Stimulated activated CD8-positive, alpha-beta memory T cell treated with anti-CD3 and anti-CD28 coated beads, Interleukin-7, amount 100 ng/mL, for 4 hours (primary cell): ENCODE results near the gene ADAM23.

ENCODE experiments used
- DNase-seq, 2 donors: peaks; one replicate each; pipeline ENCODE4 v3.0.0-alpha.2; 2020; ENCODE audit warnings: low read depth in 2 of 2

The ADAM23 gene

DNA sequence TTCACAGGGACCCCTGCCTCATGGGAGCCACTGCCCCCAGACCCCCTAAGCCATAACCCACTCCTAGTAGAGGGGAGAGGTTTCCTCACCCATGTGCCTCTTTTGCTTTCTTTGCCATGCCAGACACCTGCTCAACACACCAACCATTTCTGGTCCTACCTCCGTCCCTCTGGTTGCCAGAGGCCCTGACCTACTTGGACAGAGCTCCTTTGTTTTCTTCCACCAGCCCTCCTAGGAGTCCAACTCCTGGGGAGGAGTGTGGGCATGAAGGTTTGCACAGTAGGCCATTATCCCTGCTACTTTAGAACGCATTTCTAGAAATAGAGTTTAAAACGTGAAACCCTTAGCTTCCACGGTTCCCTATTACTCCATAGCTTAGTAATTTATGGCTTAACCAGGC lies 122.3 kb downstream of the ADAM23 start:
- DNase-seq: no peak

DNA sequence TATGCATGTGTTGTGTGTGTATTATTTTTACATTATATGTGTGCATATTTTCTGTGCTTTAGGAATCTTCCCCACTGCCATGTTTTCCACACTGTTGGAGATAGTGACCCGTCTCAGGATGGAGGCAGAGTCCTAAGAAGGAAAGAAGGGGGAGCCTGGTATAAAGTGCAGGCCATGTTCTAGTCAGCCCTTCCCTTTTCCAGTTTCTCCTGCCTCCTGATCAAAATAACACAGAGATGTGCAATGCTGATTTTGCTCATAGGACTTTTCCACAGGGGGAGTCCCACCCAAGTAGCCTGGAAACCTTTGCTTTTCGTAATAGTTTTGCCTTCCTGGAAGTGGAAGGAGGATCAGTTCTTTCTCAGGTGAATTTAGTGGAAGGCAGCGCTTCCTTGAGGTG lies 126.1 kb downstream of the ADAM23 start:
- DNase-seq: no peak

DNA sequence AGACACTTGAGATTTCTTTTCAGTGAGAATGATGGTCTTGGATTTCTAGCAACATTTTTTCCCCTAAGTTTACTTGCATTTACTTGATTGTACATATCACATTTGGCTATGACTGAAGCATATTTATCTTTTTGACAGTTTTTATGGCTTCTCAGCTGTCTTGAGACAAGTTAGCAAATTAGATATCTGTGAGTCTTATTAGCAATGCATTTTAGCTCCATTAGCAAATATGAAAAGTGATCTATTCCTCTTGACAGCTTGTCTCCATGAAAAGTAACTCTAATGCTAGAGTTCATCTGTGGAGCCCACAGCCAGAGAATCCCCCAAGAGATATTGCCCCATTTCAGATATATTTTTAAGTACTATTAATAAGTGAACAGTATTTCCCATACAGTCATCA lies 126.9 kb downstream of the ADAM23 start:
- no peak for DNase-seq

DNA sequence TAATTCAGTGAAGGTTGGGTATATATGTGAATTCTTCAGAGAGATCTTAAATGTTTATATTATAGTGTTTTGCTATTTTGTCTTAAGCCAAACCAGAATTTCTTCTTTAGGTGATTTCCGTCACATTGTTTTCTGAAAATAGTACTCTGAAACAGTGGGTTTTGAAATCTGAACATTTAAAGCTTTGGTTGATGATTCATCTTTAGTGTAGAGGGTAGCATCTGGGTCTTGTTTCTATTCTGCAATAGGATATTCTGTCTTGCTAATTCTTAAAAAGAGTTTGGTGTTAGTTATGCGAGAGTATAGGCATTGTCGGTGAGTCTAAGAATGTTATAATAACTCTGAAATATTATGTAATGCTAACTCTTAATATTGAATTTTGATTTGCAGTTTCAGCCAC lies 129.4 kb downstream of the ADAM23 start:
- DNase-seq: no peak

DNA sequence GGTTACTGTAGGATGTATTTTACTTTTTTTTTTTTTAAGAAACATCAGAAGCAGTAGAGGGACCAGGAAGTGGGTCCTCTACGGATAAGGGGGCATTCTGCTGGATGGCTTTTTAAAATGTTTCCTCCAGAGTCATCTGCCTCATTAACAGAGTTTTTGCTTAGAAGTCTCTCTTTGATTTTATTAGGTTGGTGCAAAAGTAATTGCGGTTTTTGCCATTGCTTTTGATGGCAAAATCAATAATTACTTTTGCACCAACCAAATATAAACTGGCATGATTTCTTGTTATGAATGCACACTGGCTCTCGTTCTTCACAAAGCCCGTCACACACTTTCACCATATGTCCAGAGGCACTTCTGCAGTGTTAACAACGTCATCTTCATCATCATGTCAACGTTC lies 130.5 kb downstream of the ADAM23 start:
- no peak for DNase-seq

DNA sequence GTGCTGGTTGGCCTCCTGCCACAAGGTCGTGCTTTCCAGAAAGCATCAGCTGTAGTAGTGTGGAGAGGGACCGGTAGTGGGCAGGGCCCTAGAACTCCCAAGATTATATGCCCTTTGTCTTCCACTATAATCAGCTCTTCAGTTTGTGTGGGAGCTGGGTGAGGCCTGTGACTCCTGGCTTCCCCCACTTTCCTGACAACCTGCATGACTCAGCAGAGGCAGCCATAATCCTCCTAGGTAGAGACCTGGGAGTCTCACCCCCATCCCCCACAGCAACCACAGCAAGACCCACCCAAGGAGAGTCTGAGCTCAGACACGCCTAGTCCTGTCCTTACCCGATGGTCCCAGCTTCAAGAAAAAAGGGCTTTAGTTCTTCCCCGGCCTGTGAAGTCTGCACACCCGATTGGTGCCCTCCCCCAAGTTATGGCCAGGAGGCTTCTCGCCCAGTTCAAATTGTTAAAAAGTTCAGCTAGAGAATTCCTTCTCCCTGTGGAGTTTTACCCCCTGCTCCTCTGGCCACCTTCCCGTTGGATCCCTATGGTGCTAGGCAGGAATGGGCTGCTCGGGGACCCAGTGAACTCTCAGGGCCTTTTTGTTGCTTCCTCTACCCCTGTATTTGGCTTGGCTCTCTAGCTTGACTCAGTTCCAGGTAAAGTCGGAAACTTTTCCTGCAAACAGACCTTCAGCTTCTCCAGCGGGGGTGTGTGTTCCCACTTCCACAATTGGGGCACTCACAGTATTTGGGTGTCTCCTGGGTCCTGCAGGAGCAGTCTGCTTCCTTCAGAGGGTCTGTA lies 141.2 kb downstream of the ADAM23 start:
- DNase-seq: no peak

DNA sequence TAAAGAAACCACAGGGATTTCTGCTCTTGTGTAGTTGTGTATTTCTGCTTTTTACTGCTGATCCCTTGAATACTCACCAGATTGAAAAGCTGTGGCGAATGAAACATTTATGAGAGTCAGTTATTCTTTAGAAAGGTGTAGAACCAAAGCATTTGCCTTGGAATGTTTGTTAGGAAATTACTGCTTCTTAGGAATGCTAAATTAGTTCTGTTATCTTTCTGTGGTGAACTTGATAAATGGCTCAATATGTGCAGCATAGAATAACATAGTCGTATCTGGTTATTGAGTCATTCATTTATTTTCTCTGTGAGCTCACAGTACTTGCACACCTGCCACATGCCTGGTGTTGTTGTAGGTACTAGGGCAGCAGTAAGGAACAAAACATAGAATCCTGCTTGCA lies 142.0 kb downstream of the ADAM23 start:
- no peak for DNase-seq

DNA sequence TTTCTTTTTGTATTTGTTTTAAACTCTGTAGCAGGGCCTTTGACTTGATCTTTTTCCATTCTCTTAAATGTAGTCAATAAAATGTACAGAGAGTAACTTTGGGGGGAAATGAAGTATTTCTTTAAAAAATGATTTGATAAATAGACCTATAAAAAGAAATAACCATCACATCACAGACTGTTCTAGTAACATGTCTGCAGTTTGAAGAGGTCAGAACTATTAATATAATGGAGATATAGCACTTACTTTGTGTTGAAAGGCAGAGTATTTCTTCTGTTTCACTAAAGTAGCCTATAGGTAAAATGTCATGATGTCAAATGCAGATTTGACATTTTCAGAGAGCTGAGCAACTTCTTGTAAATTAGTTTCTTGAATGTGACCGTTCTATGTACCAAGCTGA lies 143.3 kb downstream of the ADAM23 start:
- no peak for DNase-seq

DNA sequence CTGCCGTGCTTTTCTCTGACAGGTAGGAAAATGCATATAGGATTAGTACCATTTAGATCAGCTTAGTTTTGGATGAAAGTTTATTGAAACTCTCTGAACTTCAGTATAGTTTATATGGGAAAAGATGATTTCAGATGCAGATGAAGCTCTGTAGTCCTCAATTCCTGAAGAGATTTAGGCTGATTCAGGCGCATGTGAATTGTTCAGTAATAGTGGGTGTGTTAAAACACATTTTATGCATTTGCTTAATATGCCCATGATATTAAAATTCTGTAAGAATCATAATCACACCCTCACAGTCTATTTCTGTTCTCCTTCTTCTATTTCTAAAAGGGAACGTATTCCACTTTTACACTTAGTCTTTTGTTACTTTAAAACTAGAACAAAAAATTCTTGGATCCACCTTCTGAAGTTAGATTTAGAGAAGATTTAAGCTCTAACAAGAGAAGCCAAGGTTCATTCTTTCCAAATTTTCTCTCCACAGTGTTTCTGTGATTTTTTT lies 154.4 kb downstream of the ADAM23 start:
- DNase-seq: no peak

DNA sequence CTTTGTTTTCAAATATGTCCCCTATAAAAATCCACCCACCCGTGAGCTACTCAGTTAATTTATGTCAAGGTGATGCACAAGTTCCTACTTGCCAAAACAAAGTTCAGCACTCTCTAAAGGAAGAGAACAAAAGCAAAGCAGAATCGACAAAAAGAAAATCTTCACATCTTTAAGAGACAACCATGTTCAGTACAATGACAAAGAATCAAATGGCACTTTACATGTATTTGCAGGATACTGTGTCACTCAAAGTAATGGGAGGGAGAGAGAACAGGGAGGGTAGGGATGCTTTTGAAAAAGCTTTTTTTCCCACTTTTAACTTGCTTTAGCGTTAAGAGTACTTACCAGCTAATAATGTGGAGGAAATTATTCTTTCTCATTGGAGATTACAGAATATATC lies 159.9 kb downstream of the ADAM23 start:
- DNase-seq: no peak

DNA sequence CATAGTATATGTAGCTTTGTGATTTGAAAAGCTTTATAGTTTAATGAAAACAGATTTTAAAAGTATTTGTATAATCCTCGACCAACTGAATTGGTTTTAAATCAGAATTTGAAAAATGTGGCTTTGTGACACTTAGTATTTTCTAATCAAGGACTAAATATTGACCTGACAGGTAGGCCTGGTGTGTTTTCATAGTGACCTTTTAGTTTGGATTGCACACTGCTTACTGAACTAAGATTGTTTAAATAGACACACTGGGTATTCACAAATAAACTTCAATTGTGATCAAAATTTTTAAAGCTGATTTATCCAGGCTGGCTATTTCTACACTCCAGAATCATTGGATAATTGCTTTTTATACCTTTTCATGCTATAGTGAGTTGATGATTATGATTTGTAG lies 167.1 kb downstream of the ADAM23 start:
- no peak for DNase-seq

DNA sequence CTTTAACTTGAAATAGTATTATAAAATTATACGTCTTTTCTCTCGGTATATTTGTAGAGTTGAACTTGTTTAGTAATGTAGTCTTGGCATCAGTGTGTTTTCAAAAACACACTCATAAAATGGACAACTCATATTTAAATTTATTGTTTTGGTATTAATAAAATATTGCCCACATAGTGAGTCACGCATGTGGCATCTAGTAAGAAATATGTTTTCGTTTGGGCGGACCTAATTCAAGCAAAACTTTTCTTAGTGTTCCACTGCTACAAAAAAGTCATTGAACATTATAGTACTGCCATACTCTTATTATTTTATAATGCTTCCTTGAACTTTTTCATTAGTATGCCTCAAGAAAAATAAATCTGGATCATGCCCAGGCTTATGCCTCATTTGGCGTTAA lies 167.9 kb downstream of the ADAM23 start:
- DNase-seq: no peak

DNA sequence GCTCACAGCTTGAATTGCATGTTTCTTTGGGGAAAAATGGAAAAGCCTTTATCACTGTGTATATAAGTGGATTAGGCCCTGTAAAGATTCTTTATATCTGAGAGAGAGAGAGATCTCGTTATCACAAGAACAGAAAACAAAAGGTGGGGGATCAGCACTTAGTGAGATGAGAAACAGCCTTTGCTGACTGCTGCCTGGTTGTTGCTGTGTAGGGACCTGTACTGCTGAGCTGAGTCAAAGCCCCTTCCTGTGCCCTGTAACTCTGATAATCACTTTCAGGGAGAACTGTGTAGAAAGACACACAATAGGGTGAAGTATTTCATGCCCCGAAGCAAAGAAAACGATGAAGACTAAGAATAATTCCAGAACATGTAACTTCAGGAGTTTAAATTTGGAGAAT lies 168.4 kb downstream of the ADAM23 start:
- no peak for DNase-seq

DNA sequence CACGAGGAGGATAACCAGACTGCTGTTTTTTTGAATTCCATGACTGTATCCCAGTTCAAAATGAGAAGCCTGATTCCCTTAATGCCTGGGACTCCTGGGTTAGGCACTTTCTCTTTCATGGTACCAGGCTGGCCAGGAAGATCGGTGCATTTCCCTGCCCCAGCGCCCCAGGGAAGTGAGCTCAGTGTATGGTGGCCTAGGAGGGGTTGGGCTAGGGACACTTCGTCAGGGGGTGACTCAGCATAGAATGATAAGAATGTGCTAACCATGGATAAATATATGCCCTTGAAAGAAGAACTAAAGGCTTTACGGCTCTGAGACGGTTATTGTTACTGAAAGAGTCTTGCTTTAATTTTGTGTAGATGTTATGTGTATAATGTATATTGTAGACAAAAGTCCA lies 171.5 kb downstream of the ADAM23 start:
- no peak for DNase-seq

DNA sequence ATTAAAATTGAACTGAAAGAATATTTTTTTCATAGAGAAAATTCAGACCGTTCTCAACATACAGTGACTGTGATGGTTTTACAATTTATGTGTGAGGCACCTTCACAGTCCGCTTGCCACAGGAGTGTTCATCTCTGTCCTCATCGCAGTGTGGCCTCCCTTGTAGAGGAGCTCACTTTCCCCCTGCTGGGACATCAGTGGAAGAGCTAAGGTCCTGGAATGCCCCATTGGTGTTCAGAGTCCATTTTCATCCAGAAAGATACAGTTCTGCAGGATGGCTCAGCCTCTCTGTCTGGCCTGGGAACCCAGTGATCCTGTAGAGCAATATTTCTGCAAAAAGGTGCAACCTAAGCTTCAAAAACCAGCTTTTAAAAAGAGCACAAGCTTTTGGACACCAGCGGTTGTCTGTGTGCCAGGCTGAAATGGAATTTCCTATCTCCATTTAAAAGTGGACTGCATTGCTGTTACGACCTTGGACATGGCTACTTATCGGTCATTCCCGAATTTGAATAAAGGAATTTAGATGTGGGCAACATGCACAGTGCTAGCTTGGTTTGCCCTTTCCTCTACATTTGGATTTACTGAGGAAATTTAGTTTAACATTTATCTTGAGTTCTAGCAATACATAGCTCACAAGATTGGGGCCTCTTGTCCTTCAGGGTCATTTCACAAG lies 172.2 kb downstream of the ADAM23 start:
- DNase-seq: no peak

DNA sequence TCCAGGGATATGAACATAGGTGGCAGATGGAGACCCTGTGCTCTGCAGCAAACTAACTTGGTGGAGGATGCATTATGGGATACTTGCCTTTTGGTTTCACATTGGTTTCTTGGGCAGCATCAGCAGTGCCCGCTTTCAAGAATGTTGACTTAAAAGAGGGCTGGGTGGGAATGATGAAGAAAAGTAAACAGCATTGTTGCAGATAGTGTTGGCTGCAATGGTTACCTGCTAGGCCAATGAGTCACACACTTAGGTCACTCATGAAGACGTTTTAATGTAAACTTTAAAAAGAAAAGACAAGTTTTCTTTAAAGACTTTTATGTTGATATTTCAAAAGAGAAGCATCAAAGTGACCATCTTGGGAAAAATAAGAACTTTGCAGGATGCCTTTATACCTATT lies 172.8 kb downstream of the ADAM23 start:
- DNase-seq: no peak

DNA sequence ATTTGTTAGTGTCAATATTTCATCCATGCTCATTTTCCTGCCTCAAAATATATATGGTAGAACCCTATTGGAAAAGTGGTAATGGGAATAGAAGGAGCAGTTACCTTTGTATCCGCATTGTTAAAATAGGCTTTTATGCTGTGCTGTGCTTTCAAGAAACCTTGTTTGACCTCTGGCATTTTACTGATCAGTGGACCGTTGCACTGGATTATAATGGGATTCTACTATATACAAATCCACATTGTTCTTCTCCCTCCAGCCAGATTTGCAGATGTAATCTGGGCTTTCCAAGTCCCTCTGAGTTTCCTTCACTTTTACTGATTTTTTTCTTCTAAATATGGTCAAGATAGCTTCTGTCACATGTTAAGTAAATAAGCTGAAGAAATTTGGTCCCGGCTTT lies 175.7 kb downstream of the ADAM23 start:
- DNase-seq: no peak

DNA sequence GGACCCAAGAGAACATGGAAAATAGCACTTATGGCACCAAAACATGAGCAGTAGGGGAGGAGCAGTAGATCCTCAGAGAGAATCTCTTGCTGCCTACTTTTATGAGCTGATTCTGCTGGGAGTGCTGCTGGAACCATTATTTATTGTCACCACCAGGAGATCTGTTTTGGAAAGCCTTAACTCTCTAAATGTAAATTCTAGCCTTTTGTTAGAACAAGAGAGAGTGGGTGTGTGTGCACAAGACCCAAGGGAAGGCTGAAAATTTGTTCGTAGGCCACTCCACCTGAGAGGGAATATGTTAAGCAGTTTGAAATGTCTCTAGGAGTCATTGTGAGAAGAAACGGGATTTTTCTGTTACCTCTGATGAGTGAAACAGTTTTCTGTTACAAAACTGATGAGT lies 182.8 kb downstream of the ADAM23 start:
- no peak for DNase-seq

DNA sequence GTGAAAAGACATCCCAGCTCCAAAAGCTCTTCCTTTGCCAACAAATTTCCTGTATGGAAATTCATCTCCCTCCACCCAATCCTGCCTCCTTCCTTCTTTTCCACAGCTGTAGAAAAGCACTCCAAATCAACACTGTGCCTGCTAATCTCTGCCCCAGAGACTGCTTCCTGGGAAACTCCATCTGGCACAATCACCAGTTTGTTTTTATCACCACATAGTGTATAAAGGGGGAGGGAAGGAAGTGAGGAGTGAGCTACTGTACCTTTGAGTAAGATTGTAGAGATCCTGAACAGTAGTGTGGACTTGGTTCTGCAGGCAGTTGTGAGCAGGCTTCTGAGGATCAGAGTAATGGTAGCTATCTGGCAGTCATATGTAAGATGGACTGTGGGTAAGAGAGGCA lies 184.3 kb downstream of the ADAM23 start:
- no peak for DNase-seq

DNA sequence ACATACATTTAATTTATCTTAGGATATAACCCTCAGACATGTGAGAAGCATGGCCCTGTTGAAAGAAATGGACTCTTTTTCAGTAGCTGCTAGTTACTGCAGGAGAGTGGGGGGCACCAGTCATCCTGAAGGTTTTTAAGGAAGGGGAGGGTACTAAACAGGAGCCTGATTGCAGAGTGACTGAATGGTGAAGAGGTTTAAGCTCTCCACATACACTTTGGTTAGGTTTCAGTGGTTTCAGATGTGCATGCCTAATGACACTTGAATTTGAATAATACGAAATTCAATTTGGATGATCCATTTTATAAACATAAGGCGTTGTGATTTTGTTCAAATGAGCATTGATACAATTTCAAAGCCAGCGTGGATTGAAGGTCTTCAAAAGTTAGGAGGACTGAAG lies 188.0 kb downstream of the ADAM23 start:
- no peak for DNase-seq

DNA sequence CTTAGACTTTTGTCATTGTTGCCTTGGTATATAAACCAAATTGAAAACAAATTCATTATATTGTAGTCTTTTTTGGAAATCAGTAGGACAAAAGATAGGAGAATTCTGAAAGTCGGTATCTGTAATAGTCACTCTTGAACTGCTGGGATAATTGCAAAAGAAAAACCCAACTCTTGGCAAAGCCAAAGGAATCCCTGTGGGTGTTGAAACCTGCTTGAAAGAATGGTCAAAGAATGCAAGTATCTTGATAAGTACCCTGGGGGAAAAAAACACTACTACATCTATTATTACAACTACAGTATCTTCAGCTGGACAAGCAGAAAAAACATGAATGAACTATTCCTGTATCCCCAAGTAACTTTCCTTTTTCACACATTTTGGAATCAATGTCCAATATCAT lies 191.7 kb downstream of the ADAM23 start:
- no peak for DNase-seq

DNA sequence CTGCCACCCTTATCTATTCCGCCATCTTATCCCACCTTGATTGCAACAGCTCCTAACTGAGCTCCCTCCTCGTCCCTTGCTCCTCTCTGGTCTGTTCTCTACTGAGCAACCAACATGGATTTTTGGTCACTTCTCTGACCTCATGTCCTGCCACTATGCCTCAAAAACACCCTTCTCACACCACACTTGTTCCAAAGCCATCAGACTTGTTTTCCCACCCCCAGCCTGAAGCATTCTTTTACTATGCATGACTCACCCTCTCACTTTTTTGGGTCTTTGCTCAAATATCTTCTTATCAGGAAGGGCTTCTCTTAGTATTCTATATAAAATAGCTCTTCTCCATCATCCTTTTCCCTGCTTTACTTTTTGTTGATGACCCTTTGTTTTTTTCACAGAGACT lies 196.3 kb downstream of the ADAM23 start:
- DNase-seq: no peak

DNA sequence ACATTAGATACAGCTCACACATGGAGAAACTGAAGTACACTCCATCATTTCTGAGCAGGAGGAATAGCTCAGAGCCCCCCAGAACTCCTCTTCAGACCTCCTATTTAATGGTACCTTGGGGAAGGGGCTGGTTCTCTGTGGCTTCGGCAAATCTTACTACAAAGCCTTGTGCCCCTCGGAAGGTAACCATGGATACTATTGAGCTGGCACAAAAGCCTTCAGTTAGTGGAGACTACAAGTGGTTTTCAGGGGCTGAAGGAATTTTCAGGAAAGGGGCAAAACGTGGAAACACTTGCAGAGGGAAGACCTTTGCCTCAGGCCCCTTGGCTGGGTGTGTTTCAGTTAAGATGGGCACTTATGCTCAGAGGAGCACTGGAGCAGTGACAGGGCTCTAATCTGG lies 197.9 kb downstream of the ADAM23 start:
- no peak for DNase-seq
